DND-41 (cell line): ENCODE measurements around the gene TPM2.

Source experiments
- ATAC-seq: fragments of 200-7000 bp; cut with Tn5 transposase; 3 replicates; pipeline ENCODE4 v1.9.1; 2021; ENCODE audit warnings: low read depth; ENCODE audit not compliant: insufficient read depth
- DNase-seq: peaks from one replicate; pipeline ENCODE4 v3.0.0-alpha.2; 2020
- H2AFZ ChIP-seq: 2 replicates; pipeline ENCODE4 v1.6.0; 2012; ENCODE audit warnings: low read depth, low read length
- H3K27ac ChIP-seq: 2 replicates; pipeline ENCODE4 v1.5.1; 2012; ENCODE audit warnings: low read length, inconsistent platforms
- H3K27me3 ChIP-seq: fragments of 200-600 bp; sonication (generic); 2 replicates; pipeline ENCODE4 v1.6.0; 2012; ENCODE audit warnings: low read length, mild to moderate bottlenecking, inconsistent platforms; ENCODE audit not compliant: insufficient read depth, poor library complexity
- H3K36me3 ChIP-seq: 2 replicates; pipeline ENCODE4 v1.5.1; 2012; ENCODE audit warnings: low read length, inconsistent platforms; ENCODE audit not compliant: insufficient read depth
- H3K4me1 ChIP-seq: 2 replicates; pipeline ENCODE4 v1.5.1; 2012; ENCODE audit warnings: mild to moderate bottlenecking, low read length; ENCODE audit not compliant: insufficient read depth
- H3K4me2 ChIP-seq: 2 replicates; pipeline ENCODE4 v1.6.0; 2012; ENCODE audit warnings: mild to moderate bottlenecking, moderate library complexity, low read length, inconsistent platforms; ENCODE audit not compliant: insufficient read depth
- H3K4me3 ChIP-seq, 2 experiments: fragments of 200-600 bp in 1 of 2; shearing (Covaris generic) in 1 of 2; 2 replicates each; pipeline ENCODE4 v1.5.1; 2012 to 2016; ENCODE audit warnings: inconsistent platforms in 2 of 2, low read length in 2 of 2, mild to moderate bottlenecking in 2 of 2, low read depth in 1 of 2, moderate library complexity in 1 of 2
- H3K79me2 ChIP-seq: 2 replicates; pipeline ENCODE4 v1.6.0; 2012; ENCODE audit warnings: low read length, inconsistent platforms; ENCODE audit not compliant: insufficient read depth
- H3K9ac ChIP-seq: 2 replicates; pipeline ENCODE4 v1.6.0; 2012; ENCODE audit warnings: low read depth, mild to moderate bottlenecking, inconsistent platforms, low read length, moderate library complexity
- H3K9me3 ChIP-seq: 2 replicates; pipeline ENCODE4 v1.5.1; 2012; ENCODE audit warnings: low read length, moderate library complexity, mild to moderate bottlenecking, inconsistent platforms; ENCODE audit not compliant: insufficient read depth, severe bottlenecking
- H4K20me1 ChIP-seq: 2 replicates; pipeline ENCODE4 v1.6.0; 2012; ENCODE audit warnings: low read length; ENCODE audit not compliant: insufficient read depth
- CTCF ChIP-seq: IDR thresholded peaks from 2 replicates; pipeline ENCODE4 v1.5.1; 2012; ENCODE audit warnings: borderline replicate concordance, low read length, moderate library complexity, mild to moderate bottlenecking; ENCODE audit not compliant: poor library complexity, severe bottlenecking; ENCODE audit errors: extremely low read depth
- EZH2 ChIP-seq: IDR thresholded peaks from 3 replicates; pipeline ENCODE4 v1.6.1; 2012; ENCODE audit warnings: borderline replicate concordance, low read depth, mild to moderate bottlenecking, moderate library complexity, low read length, inconsistent platforms; ENCODE audit not compliant: severe bottlenecking

TPM2 gene

GRCh38 chr9:35666549-35666948, 23.2 kb downstream of the TPM2 start:
- TF ChIP-seq CTCF (no peak), EZH2 (no peak)
- peak; percentile 26 for DNase-seq
- Histone ChIP-seq H3K9ac (peak overlapping the region; percentile 78), H3K4me3 (peak overlapping the region in 1 of 2 experiments; percentile 78; a peak in 2 of 4 replicates), H3K36me3 (peaks cover 19% of the 10 kb centered on the region), H3K27ac (peak overlapping the region; percentile 97), H3K4me2 (peak overlapping the region; percentile 78), H3K27me3 (no peaks in the 10 kb centered on the region), H3K9me3 (no peaks in the 10 kb centered on the region), H3K79me2 (peaks cover 25% of the 10 kb centered on the region), H4K20me1 (no peaks in the 10 kb centered on the region), H3K4me1 (peaks cover 57% of the 10 kb centered on the region), H2AFZ (peak overlapping the region; percentile 15)
- ATAC-seq = no peak

GRCh38 chr9:35666045-35666444, 23.7 kb downstream of the TPM2 start:
- Histone ChIP-seq H3K9ac (peak overlapping the region; percentile 78), H3K27ac (peak overlapping the region; percentile 97), H3K4me1 (peaks cover 62% of the 10 kb centered on the region), H4K20me1 (no peaks in the 10 kb centered on the region), H3K4me3 (peak overlapping the region in 1 of 2 experiments; percentile 78; a peak in 3 of 4 replicates), H3K36me3 (peaks cover 22% of the 10 kb centered on the region), H2AFZ (peak overlapping the region; percentile 15), H3K27me3 (no peaks in the 10 kb centered on the region), H3K79me2 (peaks cover 29% of the 10 kb centered on the region), H3K9me3 (no peaks in the 10 kb centered on the region), H3K4me2 (peak overlapping the region; percentile 78)
- ATAC-seq (no peak), DNase-seq (no peak)
- TF ChIP-seq EZH2 = no peak
- TF ChIP-seq CTCF = no peak

- Histone ChIP-seq H3K27ac (peak overlapping the region; percentile 97), H3K4me2 (peak overlapping the region; percentile 78)
Measured at GRCh38 chr9:35665471-35665818, 24.3 kb downstream of the TPM2 start.

GRCh38 chr9:35664531-35665470, 24.9 kb downstream of the TPM2 start, which contains the start of gene ARHGEF39:
ARHGEF39 (minus strand) TSS chr9:35665195; CDS start chr9:35665169, 26 bp downstream.
- peaks cover 41% of the 10 kb centered on the region for H3K79me2 ChIP-seq
- H3K27ac ChIP-seq = peak within 1 kb of the TSS; percentile 97
- peaks cover 74% of the 10 kb centered on the region for H3K4me1 ChIP-seq
- peak within 1 kb of the TSS; percentile 37 to 78; a peak in 3 of 4 replicates for H3K4me3 ChIP-seq
- peak within 1 kb of the TSS; percentile 78 for H3K9ac ChIP-seq
- ATAC-seq (peak; percentile 86), DNase-seq (peak; percentile 84)
- peaks cover 34% of the 10 kb centered on the region for H3K36me3 ChIP-seq
- H3K9me3 ChIP-seq = no peaks in the 10 kb centered on the region
- H3K27me3 ChIP-seq = no peaks in the 10 kb centered on the region
- peak within 1 kb of the TSS; percentile 78 for H3K4me2 ChIP-seq
- TF ChIP-seq EZH2 (no peak), CTCF (peak; percentile 13)
- H4K20me1 ChIP-seq = peaks cover 3% of the 10 kb centered on the region; the same call in 1 of the 2 replicates
- peak within 1 kb of the TSS; percentile 94 for H2AFZ ChIP-seq

More at GRCh38 chr9:35665471-35665818, 24.3 kb downstream of the TPM2 start:
- no peaks in the 10 kb centered on the region for H4K20me1 ChIP-seq
- H3K9ac ChIP-seq = peak overlapping the region; percentile 78
- no peak for TF ChIP-seq EZH2
- peaks cover 68% of the 10 kb centered on the region for H3K4me1 ChIP-seq
- no peaks in the 10 kb centered on the region for H3K9me3 ChIP-seq
- H3K36me3 ChIP-seq = peaks cover 28% of the 10 kb centered on the region
- H3K4me3 ChIP-seq = peak overlapping the region; percentile 37 to 78; a peak in 3 of 4 replicates
- H3K27me3 ChIP-seq = no peaks in the 10 kb centered on the region
- DNase-seq (no peak), ATAC-seq (no peak)
- H2AFZ ChIP-seq = peak overlapping the region; percentile 94
- peaks cover 35% of the 10 kb centered on the region for H3K79me2 ChIP-seq
